Measurements from ENCODE around the gene NR2C1.

- TF ChIP-seq CTCF (IDR thresholded peaks at IDR 0.05; ENCODE audit: low read depth, low read length, poor library complexity, severe bottlenecking) (no peak), EZH2phosphoT487 (IDR thresholded peaks at IDR 0.05; ENCODE audit: borderline replicate concordance, low read length) (no peak)
Measured at GRCh38 chr12:95096378-95096777, 23.0 kb upstream of the NR2C1 start.
